EH (cell line): ENCODE results near the gene BDH1.

Experiments used
- DNase-seq: peaks from one replicate; pipeline ENCODE4 v3.0.0-alpha.2; 2015; ENCODE audit warnings: low read depth

BDH1 gene

DNA sequence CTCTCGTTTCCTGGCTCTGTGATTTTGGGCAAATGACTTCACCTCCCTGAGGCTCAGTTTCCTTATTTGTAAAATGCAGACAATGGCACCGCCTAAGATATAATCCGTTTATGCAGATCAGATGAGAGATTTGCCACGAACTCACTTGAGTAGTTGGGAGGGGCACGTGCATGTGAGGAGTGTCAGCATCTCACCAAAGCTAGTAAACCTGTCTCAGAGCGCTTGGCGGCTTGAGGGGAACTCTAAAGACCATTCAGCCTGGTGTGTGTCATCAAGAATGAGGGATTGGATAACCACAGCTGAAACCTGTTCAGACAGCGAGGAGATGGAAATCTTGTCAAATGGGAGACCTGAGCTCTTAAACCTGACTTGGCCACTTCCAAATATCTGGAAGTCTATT is 48.7 kb downstream of the BDH1 start:
- no peak for DNase-seq

DNA sequence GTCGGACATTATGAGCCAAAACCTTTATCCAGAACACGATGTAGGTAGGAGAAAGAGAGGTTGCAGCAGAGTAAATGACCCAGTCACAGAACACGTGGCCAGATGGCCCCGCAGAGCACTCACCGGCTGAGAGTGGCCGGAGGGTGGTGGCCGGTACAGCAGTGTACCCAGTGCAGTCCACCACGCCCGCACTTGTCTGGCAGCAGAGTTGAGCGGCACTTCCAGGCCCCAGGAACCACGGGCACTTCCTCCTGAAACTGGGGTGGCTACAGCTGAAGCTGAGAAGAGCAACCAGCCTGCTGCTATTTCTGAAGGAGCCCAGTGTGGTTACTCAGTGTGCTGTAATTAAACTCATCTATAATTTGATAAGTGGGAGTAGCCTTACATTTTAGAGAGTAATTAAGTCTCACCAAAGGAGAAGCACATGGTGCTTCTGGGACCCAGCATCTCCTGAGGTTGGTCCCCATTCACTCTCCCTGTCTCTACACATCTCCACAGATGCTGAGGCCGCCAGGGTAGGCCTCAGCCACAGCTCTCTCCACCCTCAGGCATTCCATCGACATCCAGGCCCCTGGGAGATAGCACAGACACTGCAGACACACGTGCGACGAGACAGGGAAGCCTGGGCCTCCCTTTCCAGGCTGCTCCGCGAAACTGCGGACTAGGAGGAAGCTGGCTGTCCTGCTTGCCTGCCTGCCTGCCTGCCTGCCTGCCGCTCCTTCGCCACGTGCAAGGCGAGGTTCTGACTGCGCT is 49.8 kb downstream of the BDH1 start:
- DNase-seq = no peak

DNA sequence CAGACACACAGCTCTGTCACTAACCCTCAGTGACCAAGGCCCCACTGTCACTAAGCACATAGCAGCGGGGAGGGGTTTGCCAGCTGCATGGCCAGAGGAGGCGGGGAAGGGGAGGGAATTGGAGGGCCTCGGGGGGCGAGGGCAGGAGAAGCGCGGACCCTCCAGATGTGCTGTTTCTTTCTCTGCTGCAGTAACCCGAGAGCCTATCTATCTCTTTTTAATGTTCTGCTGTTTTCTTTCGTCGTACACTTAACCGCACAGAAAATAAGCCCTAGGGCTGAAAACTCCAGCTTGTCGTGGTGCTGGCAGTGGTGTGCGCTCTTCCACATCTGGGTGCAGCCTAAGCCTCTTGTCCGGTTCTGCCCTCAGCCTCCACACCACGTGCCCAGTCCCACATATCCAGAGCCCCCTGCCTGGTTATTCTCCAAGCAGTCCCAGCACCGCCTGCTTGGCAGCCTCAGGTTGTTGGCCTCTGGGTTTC is 51.1 kb downstream of the BDH1 start:
- DNase-seq = no peak

DNA sequence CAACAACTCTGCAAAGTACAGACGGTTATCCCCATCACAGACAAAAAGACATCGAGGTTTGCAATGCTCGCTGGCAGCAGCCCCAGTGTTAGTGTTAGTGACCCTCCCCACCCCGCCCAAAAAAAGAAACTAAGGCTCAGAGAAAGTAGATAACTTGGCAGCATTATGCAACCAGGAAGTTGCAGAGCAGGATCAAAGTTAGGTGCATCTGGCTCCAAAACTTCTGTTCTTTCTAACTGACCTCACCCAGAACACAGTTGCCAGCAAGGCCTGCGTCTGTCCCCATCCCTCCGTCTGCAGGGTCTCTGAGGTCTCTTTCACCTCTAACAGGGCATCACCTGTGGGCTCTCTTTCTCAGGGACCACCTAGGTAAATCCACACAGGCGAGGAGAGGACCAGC is 51.5 kb downstream of the BDH1 start:
- DNase-seq = no peak

DNA sequence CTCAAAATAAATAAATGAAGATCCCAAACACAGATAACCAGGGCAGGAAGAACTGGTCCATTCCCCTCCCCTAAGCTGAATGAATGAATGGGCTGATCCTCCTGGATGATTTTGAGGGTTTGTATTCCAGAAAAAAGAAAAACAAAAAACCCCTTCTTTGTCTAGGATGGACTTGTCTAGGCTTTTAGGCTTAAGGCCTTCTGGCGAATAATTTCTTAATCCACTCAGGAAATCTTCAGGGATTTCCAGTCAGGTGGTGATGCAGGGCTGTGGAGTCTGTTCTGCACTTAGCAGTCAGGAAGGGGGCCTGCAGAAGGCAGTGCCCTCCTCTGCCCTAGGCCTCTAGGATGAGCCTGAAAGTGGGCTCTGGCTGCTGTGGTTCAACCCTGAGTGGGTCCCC is 52.1 kb downstream of the BDH1 start:
- no peak for DNase-seq

DNA sequence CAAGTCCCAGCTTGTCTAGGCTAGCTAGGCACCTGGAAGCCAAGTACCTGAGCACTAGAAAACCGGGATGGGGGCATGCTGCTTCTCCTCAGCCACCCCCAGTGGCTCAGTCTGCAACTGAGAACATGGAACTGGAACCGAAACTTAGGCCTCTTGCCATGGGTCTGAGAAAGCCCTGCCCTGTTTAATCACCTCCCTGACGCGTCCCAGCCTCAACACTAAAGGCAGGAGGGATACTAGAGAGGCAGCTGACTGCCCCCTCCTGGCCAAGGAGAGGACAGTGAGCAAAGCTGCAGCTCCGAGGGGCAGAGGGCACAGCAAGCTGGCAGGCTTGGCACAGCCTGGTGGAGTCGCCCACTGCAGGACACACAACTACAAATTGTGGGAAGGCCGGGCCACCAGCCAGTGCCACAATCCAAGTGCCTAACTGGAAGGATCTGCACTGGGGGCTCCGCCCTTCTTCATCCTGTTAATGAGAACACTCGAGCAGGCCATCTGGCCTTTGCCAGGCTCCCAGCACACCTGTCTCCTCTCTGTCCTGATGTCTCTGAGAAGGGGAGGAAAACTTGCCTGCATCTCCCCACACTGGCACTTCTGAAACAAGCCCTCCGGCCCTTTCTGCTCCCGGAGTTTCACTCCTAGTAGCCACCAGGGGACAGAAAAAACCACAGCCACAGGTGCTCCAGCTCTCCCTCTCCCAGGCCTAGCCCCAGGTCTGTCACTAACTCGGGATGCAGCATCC is 53.7 kb downstream of the BDH1 start:
- peak; percentile 69 for DNase-seq

DNA sequence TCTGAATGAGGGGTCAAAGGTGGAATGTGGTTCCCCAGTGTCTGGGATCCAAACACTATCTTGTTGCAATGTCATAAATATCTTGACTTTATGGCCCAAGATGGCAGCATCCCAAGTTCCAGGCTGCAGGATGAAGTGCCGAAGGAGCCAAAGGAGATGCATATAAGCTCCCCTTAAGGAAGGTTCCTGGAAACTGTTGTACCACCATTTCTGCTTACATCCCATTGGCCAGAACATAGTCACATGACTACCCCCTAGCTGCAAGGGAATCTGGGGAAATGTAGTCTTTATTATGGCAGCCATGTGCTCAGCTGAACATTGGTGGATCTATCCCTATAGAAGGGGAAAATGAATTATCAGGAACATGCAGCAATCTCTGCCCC is 54.3 kb downstream of the BDH1 start:
- DNase-seq = peak; percentile 60

DNA sequence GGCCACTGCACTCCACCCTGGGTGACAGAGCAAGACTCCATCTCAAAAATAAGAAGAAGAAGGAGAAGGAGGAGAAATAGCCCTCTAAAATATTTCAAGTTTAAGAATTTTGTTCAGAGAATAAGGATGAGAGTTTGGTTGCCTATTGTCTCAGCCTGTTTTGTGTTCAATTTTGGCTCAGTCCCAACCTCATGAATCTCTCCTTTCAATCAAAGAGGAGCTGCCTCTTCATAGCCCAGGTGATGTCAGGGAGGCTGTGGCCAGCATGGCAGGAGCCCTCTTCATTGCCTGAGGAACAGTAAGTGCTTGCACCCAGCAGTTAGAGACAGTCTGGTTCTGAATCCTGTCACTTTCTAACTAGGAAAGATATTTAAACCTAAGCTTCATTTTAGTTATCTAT is 55.0 kb downstream of the BDH1 start:
- no peak for DNase-seq

DNA sequence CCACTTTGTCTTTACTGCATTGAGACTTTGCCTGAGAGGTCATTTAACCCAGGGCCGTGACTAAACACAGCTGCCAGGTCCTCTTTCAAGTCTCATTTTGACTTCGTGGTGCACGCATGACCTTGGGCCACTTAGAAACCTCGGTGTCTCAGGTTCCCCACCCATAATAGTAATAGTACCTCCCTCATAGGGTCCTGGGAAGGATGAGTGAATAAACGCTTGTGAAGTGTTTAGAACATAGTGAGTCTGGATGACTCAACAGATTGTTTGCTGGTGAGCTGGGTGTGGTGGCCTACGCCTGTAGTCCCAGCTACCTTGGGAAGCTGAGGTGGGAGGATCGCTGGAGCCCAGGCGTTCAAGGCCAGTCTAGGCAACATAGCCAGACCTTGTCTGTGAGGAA is 56.3 kb downstream of the BDH1 start:
- peak; percentile 72 for DNase-seq

DNA sequence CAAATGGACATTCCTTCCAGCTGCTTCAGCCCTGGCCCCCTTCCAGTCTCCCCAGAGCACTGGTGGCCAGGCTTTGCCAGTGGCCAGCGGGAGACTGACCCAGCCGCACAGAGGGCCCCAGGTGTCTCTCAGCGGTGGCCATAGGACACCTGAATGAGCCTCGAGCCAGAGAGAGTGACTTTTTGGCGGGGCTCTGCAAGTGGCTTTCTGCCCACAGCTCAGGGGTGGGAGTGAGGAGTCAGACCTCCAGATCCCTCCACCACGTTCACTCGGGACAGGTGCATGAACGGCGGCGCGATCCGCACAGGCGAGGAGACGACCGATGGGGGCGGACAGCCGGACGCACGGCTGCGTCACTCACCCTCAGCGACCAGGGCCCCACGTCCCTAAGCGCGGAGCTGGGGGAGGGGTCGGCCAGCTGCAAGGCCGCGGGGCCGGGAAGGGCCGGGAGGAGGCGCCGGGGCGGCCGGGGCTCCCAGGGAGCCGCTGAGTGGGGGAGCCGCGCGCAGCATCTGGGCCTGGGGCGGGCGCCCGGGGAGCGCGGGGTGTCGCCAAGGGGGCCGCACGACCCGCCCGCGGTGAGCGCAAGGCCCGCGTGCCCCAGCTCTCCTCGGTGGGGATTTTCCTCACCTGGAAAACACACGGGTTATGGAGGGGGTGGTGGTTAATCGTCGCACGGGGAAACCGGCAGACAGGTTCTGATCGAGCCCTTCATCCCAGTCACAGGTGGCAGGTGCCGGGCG is 57.1 kb downstream of the BDH1 start:
- no peak for DNase-seq

DNA sequence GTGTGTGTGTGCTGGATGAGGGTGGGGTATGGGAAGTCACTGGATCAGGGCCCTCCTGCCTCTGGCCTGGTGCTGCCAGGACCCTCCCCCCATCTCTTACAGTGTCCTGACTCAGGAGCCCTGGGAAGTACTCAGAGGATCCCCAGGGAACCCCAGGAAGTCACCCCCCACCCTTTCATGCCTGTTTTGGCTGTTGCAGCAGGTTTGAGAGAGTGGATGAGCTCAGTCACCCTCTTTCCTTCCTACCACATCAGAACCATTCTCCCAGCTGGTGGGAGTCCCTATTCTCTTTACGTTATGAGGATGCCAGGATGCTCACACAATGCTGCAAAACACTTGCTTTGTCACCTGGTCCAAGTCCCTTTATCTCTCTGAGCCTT is 59.0 kb downstream of the BDH1 start:
- DNase-seq = no peak

DNA sequence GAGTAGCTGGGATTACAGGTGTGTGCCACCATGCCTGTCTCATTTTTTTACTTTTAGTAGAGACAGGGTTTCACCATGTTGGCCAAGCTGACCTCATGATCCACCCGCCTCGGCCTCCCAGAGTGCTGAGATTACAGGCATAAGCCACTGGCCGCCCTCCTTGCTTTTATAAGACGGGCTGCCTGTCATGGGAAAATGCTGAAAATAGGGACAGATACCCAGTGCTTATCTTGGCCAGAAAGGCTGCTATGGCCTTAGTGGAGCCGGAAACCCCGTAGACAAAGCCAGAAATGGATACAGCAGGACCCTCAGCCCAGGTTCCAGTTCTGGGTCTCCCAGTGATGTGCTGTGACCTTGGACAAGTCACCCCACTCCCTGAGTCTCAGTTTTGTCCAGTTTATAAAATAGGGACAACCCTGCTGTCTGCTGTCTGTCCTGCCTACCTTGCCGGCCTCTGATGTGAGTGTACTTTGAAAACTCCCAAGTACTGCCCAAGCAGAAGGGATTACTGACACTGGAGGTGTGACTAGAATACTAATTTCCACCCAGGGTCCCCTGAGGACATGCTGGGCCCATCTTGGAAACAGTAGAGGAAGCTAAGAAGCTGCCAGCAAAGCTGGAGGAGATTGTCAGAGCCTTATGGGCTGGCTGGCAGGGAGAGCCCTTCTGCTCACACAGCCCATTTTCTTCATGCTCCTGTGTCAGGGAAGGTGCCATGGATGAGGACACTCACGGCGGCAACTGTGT is 59.6 kb downstream of the BDH1 start:
- DNase-seq = no peak

DNA sequence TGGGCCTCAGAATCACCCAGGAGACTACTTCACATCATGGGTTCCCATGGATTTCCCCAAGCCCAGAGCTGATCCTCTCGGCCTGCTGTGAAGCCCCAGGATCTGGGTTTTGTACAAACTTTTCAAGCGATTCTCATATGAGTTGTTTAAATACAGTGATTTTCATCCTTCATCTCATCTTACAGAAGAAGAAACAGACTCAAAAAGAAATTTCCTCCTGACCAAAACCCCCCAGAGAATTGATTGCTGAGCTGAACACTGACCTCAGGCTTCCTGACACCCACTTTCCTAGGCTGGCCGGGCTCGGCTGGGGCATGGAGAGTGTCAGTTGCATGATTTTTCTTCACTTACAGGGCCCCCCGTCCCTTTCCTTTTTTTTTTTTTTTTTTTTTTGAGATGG is 60.3 kb downstream of the BDH1 start:
- DNase-seq = no peak

DNA sequence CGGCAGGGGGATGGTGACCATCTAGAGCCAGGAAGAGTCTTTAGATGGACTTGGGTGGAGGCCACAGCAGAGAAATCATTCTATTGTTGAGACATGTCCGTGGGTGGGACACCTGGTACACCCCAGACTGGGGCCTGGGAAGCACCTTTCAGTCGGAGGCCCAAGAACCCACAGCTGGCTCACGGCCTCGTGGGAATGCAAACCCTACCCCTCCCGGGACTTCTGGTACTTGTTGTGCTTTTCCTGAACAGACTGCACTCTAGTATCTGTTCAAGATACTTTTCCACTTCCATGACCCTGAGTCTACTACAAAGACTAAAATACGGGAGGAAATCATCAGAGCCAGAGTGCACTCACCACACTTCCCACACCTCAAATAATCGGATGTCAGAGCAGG is 60.7 kb downstream of the BDH1 start:
- no peak for DNase-seq

DNA sequence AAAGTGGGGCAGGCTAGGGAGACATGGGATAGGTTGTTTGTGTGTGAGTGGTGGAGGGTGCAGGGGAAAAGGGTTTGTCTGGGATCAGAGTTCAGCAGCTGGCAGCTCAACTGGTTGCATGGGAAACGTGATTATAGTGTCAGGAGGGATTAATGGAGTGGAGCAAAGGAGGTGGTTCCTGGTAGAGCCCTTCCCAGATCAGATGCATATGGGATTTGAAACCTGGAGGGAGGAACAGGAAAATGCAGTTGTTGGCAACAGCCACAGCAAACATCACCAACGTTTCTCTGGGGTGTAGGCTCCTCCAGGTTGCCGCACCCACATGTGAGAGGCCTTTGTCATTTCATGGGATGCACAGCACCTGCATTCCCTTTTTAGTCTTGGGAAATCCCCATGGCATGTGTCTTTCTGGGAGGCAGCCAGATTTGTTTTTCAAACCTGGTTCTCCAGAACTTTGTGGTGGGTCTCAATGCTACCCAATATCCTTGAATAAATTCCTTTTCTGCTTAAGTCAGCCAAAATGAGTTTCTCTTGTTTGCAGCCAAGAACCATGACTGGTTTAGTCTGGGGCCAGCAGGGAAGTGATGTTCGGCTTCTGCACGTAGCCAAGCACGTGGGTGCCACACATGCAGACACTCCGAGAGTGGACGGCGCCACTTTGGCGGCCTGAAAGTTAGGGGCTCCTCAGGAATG is 61.3 kb downstream of the BDH1 start:
- no peak for DNase-seq

DNA sequence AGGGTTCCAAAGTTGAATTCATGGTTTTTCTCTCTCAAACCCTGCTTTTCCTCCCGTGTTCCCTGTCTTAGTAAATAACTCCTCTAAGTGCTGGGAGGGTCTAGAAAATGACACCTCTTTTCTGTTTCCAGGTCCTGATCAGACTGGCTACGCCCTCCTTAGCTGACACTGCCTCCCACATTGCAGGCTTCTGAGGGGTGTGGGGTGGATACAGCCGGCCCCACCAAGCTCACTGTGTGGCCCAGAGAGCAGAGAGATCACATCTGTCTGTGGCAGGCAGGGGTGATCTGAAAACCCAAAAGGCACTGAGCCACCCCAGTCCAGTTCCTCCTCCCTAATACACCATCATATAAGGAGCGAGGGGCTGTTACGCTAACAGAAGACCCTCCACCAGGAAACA is 62.7 kb downstream of the BDH1 start:
- DNase-seq = no peak

DNA sequence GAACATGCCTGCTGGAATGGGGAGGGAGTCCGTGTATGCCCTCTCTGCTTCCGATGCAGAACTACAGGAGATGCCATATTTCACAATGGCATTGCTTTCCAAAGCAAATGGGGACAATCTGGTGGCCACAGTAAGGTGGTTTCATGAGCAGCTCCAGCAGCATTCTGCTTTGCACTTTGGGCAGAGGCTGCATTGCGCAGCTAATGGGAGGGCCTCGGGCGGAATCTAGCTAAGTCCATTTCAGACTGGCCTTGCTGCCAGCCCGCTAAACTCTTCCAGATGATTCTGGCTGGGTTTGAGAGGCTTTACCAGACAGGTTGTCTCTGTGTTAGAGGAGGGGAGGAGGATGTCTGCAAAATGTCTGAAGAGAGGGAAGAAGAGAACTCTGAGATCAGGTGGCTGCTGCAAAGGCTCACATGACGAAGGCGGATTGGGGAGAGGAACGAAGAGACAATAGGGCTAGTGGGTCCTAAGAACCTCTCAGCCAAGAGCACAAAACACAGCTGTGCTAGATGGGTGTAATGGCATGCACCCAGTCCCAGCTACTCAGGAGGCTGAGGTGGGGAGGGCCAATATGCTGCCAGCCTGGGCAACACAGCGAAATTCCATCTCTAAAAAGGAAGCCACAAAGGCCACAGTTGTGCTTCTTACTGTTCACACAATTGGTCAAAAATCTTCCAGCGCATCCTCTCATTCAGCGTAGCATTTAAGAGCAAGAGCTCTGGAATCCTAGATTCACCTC is 63.7 kb downstream of the BDH1 start:
- no peak for DNase-seq

DNA sequence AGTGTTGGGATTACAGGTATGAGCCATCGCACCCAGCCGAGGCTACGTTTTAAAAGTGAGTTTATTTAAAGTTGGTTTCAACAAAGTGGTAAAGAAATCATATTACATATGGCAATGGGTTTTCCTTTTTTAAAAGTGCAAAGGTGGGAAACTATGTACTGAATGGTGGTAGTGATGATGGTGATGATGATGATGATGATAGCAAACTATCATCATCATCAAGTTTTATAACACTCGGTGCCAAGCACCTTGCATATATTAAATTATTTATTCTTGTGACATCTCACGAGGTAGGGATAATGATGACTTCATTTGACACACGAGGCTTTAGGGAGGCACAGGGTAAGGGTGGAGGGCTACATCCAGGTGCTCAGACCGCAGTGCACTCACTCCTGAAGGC is 64.3 kb downstream of the BDH1 start:
- DNase-seq = no peak

DNA sequence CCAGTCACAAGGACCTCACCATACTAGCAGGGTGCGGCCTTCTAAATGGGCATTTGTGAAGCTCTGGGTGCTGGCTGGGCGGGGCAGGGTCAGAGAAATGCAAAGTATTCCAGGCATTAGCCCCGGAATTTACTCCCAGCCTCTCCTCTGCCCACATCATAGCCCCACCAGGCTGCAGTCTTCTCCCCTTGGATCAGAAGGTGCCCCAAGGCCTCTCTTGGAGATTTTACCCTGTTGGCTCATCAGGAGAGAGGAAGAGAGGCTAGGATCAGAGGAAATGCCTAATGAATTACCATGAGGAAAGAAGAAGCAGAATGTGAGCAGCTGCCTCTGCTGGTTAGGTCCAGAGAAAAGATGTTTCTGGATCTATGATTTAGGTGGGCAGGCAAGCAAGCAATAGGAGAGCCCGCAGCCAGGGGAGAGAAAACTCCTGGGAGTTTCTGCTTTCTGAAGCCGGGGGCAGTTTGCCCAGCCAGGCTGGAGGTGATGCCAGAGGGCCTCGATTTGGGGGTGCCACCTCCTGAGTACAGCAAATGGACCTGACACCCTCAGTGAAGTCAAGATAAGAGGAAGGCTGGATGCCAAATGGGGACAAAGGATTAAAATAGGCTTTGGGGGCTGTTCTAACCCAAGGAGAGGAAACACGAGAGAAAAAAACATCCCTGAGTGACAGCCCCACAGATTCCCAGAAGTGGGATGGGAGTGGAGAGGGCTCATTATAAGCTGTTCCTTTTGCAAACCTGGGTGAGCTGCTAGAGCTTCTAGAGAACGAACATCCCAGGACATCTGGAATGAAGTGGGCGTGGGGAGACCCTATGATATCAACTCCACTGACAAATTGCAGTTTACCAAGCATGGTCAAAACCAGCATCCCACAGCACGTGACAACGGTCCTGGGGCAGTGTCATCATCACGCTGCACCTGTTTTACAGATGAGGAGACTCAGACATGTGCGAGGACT is 65.4 kb downstream of the BDH1 start:
- DNase-seq = peak; percentile 97

DNA sequence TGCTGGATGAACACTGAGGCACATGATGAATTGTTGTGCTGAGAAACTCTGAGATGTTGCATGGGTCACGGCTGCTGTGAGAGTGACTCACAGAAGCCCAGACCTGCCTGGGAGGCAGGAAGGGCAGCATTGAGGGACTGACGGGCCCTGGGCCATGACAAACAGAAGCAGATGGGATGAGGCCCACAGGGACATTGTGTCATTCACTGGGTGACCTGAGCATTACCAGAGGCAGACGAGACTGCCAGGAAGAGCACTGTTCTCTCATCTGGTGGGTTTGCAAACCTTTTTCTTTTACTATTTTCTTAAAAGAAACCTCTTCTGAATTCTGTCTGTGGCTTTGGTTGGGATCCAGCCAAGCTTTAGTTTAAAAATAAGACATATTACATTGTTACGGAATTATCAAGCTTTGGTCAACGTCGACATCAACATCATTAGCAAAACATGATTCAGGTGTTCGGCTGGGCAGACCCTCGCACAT is 67.8 kb downstream of the BDH1 start:
- DNase-seq = peak; percentile 99
